ENCODE results near the gene PURA.
A peak's percentile ranks its signal among the peaks of the same experiment; 100 is the strongest.

Gene PURA

DNA sequence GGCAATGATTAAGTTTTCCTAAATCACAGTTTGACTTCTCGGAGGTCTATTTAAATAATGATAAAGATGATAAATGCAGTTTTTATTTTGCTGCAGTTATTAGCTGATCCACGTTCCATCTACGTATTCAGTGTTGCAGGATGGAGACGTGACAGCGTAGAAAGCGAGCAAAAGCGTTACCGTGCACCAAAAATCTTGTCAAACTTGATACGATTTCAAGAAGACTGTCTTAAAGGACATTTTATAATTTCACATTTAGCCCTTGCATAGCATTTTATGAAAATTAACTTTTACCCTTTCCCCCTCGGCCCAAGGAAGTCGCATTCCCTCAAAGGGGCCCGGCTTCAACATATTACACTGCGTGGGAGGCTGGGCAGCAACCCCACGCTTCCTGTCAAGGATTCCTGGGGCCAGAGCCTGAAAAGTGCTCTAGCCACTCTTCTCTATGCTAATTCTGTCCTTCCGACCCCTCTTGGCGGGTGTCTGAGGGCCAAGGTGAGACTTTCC, 7.1 kb upstream of the PURA start:
- Mint-ChIP-seq H3K9me3 (no peaks in the 10 kb centered on the region), H3K27me3 (no peaks in the 10 kb centered on the region), H3K4me1 (peaks cover 34% of the 10 kb centered on the region), H3K27ac (peak overlapping the region; percentile 99), H3K36me3 (no peaks in the 10 kb centered on the region), H3K4me3 (peak overlapping the region; percentile 92)
- ATAC-seq: no peak

DNA sequence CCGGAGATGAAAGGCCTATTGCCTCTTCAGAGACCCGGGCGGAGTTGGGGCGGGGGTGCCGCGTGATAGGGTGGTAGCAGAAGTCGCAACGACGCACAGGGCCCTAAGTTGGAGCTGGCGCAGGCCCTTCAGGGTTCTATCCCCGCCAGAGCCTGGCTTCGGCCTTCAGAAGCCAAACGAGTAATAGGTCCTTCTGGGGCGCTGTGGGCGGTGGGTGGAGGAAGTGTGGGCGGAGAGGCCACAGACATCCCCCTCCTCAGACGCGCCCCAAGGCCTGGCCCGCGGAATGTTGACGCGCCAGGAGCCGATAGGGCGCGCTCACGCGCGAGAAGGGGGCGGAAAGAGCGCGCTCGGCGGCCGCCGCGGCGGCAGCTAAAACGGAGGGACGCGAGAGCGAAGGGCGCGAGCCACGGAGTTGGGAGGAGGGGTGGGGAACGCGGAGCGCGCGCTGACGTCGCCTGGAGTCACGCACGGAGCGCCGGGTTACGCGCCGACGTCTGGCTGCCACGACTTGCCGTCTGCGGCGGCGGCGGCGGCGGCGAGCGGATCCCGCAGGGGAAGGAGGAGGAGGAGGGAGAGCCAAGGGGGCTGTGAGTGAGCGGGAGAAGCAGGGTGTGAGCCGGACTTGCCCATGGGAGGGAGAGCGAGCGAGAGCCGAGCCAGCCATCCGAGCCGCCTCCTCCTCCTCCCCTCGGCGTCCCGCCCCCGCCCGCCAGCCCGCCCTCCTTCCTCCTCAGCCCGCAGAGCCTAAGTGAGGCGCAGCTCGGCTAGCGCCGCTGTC, 6.4 kb upstream of the PURA start:
- peak; percentile 97 for ATAC-seq
- Mint-ChIP-seq H3K4me3 (peak overlapping the region; percentile 92), H3K9me3 (no peaks in the 10 kb centered on the region), H3K4me1 (peaks cover 40% of the 10 kb centered on the region), H3K27ac (peak overlapping the region; percentile 99), H3K27me3 (no peaks in the 10 kb centered on the region), H3K36me3 (no peaks in the 10 kb centered on the region)

- Mint-ChIP-seq H3K27me3 (no peaks in the 10 kb centered on the region), H3K27ac (peak overlapping the region; percentile 99), H3K36me3 (no peaks in the 10 kb centered on the region), H3K4me1 (peaks cover 49% of the 10 kb centered on the region), H3K9me3 (no peaks in the 10 kb centered on the region), H3K4me3 (peak overlapping the region; percentile 92)
- ATAC-seq: no peak
These were observed 5.6 kb upstream of the PURA start for GRCh38 chr5:140108093-140109017.

DNA sequence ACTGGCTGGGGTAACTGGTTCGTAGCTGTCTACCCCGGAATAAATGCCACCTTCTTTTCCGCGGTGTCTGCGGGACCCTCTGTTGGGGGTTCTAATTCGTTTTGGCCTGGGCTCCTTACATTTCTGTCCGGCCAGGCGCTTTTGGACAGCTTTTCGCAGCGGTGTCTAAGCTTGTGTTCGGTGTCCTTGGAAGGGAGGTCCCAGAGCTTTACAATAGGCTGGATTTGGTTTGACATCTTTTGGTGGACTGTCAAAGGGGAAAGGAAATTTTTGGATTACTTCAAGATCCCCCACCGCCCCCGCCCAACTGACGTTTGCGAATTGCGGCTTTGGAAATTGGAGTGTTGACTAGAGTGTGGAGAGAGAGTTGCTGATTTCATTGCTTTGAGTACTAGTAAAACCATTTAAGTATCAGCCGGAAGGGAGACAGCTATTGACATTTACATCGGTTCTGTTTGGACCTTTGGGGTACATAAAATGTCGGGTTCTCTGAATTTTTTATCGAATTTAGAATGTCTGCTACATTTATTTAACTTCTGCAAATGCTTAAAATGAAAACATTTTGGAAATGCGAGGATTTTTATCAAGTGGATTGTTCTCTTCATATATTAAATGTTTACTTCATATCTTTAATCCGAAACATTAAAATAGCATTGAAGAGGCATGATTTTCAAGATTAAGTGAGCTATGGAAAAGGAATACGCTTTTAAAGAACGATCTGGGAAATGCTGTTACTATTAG, 4.7 kb upstream of the PURA start:
- Mint-ChIP-seq H3K27me3 (no peaks in the 10 kb centered on the region), H3K27ac (peak overlapping the region; percentile 99), H3K4me1 (peaks cover 51% of the 10 kb centered on the region), H3K4me3 (peak overlapping the region; percentile 92), H3K36me3 (no peaks in the 10 kb centered on the region), H3K9me3 (no peaks in the 10 kb centered on the region)
- ATAC-seq: no peak

GRCh38 chr5:140109759-140110645, 3.9 kb upstream of the PURA start:
- Mint-ChIP-seq H3K27me3 (no peaks in the 10 kb centered on the region), H3K4me1 (peaks cover 56% of the 10 kb centered on the region), H3K27ac (no peak overlapping the region), H3K9me3 (no peaks in the 10 kb centered on the region), H3K36me3 (peaks cover 5% of the 10 kb centered on the region), H3K4me3 (peak overlapping the region; percentile 92)
- ATAC-seq: no peak

- Mint-ChIP-seq H3K27ac (no peak overlapping the region), H3K36me3 (peaks cover 6% of the 10 kb centered on the region), H3K9me3 (no peaks in the 10 kb centered on the region), H3K27me3 (no peaks in the 10 kb centered on the region), H3K4me3 (no peak overlapping the region), H3K4me1 (peaks cover 59% of the 10 kb centered on the region)
- ATAC-seq: no peak
These were observed 3.3 kb upstream of the PURA start for GRCh38 chr5:140110646-140110957.

GRCh38 chr5:140111011-140111858, 2.7 kb upstream of the PURA start:
- H3K4me3 Mint-ChIP-seq: peak overlapping the region; percentile 50
- peak overlapping the region; percentile 58 for H3K27ac Mint-ChIP-seq
- H3K27me3 Mint-ChIP-seq: no peaks in the 10 kb centered on the region
- ATAC-seq: no peak
- H3K36me3 Mint-ChIP-seq: peaks cover 6% of the 10 kb centered on the region
- no peaks in the 10 kb centered on the region for H3K9me3 Mint-ChIP-seq
- H3K4me1 Mint-ChIP-seq: peaks cover 59% of the 10 kb centered on the region

GRCh38 chr5:140111859-140112551, 1.9 kb upstream of the PURA start:
- Mint-ChIP-seq H3K4me1 (peaks cover 61% of the 10 kb centered on the region), H3K27ac (peak overlapping the region; percentile 58), H3K4me3 (peak overlapping the region; percentile 50), H3K36me3 (peaks cover 6% of the 10 kb centered on the region), H3K9me3 (no peaks in the 10 kb centered on the region), H3K27me3 (no peaks in the 10 kb centered on the region)
- no peak for ATAC-seq

- Mint-ChIP-seq H3K27ac (peak overlapping the region; percentile 95), H3K27me3 (no peaks in the 10 kb centered on the region), H3K4me1 (peaks cover 63% of the 10 kb centered on the region), H3K9me3 (no peaks in the 10 kb centered on the region), H3K36me3 (peaks cover 6% of the 10 kb centered on the region), H3K4me3 (peak overlapping the region; percentile 89)
- ATAC-seq: no peak
These were observed 1.2 kb upstream of the PURA start for GRCh38 chr5:140112685-140113179.

GRCh38 chr5:140113180-140113698, 670 bp upstream of the PURA start:
- peak; percentile 5 for ATAC-seq
- Mint-ChIP-seq H3K27ac (peak overlapping the region; percentile 95), H3K9me3 (no peaks in the 10 kb centered on the region), H3K4me1 (peaks cover 66% of the 10 kb centered on the region), H3K4me3 (peak overlapping the region; percentile 89), H3K27me3 (no peaks in the 10 kb centered on the region), H3K36me3 (peaks cover 6% of the 10 kb centered on the region)

DNA sequence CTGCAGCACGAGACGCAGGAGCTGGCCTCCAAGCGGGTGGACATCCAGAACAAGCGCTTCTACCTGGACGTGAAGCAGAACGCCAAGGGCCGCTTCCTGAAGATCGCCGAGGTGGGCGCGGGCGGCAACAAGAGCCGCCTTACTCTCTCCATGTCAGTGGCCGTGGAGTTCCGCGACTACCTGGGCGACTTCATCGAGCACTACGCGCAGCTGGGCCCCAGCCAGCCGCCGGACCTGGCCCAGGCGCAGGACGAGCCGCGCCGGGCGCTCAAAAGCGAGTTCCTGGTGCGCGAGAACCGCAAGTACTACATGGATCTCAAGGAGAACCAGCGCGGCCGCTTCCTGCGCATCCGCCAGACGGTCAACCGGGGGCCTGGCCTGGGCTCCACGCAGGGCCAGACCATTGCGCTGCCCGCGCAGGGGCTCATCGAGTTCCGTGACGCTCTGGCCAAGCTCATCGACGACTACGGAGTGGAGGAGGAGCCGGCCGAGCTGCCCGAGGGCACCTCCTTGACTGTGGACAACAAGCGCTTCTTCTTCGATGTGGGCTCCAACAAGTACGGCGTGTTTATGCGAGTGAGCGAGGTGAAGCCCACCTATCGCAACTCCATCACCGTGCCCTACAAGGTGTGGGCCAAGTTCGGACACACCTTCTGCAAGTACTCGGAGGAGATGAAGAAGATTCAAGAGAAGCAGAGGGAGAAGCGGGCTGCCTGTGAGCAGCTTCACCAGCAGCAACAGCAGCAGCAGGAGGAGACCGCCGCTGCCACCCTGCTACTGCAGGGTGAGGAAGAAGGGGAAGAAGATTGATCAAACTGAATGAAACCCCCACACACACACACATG, 654 bp downstream of the PURA start:
- H3K9me3 Mint-ChIP-seq: no peaks in the 10 kb centered on the region
- peak overlapping the region; percentile 95 for H3K27ac Mint-ChIP-seq
- H3K4me1 Mint-ChIP-seq: peaks cover 57% of the 10 kb centered on the region
- H3K27me3 Mint-ChIP-seq: no peaks in the 10 kb centered on the region
- ATAC-seq: peak; percentile 45
- peak overlapping the region; percentile 89 for H3K4me3 Mint-ChIP-seq
- peaks cover 6% of the 10 kb centered on the region for H3K36me3 Mint-ChIP-seq

DNA sequence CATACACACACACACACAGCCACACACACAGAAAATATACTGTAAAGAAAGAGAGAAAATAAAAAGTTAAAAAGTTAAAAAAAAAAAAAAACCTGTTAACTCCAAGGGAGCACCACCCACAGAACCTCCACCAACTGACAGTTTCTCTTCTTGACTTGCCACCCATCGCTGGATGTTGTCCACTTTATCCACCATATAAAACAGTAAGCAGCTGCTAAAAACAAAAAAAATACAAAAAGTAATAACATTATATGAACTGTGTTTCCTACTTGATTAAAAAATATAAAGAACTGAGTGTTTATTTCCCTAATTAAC, 1.2 kb downstream of the PURA start:
- no peak for ATAC-seq
- peaks cover 56% of the 10 kb centered on the region for H3K4me1 Mint-ChIP-seq
- peak overlapping the region; percentile 89 for H3K4me3 Mint-ChIP-seq
- H3K9me3 Mint-ChIP-seq: no peaks in the 10 kb centered on the region
- H3K27me3 Mint-ChIP-seq: no peaks in the 10 kb centered on the region
- H3K36me3 Mint-ChIP-seq: peaks cover 6% of the 10 kb centered on the region
- peak overlapping the region; percentile 95 for H3K27ac Mint-ChIP-seq

Data from stimulated activated memory B cell treated with anti-CD40 and anti-IgM and Interleukin-4, amounts not matched to agents 10 μg/mL and 1 μg/mL and 100 μg/mL, for 72 hours (primary cell).